HEK293 (cell line): Measurements from ENCODE around the gene SOX5.

Source experiments
- CTCF ChIA-PET: fragments of 350-600 bp; formaldehyde crosslinking; extraction: SDS; loops from one replicate; lab custom pipeline; 2021; ENCODE audit warnings: antibody characterized with exemption; lab: Yijun Ruan, JAX
- POLR2A ChIA-PET: fragments of 300-600 bp; formaldehyde crosslinking; extraction: SDS; loops from one replicate; lab custom pipeline; 2020; ENCODE audit warnings: antibody characterized with exemption, inconsistent platforms; lab: Yijun Ruan, JAX
- H3K27ac ChIP-seq: fragments of 200-500 bp; sonication (Bioruptor generic); 2 replicates; pipeline ENCODE4 v1.5.1; 2014; ENCODE audit warnings: low read depth, low read length, control low read depth, inconsistent platforms; ENCODE audit errors: extremely low read depth
- H3K36me3 ChIP-seq, 2 experiments: fragments of 200-500 bp in 1 of 2; sonication (Bioruptor generic) in 1 of 2; 1 replicate in 1 of 2; 2 replicates in 1 of 2; pipeline ENCODE4 v1.5.1; 2014 to 2017; ENCODE audit warnings: inconsistent platforms in 2 of 2, low read length in 2 of 2; ENCODE audit not compliant: control insufficient read depth in 2 of 2, insufficient read depth in 1 of 2
- H3K4me1 ChIP-seq: fragments of 200-500 bp; sonication (Bioruptor generic); 2 replicates; pipeline ENCODE4 v1.5.1; 2014; ENCODE audit warnings: mild to moderate bottlenecking, low read length, inconsistent platforms; ENCODE audit not compliant: control insufficient read depth, insufficient read depth
- H3K4me3 ChIP-seq: 2 replicates; pipeline ENCODE4 v1.5.1; 2011; ENCODE audit warnings: low read depth, mild to moderate bottlenecking, control low read depth, low read length, moderate library complexity
- H3K9me3 ChIP-seq: fragments of 200-500 bp; sonication (Bioruptor generic); 2 replicates; pipeline ENCODE4 v1.5.1; 2014; ENCODE audit warnings: low read depth, low read length, inconsistent platforms; ENCODE audit not compliant: control insufficient read depth, insufficient read depth
- GLIS2 ChIP-seq: fragments of 450-650 bp; formaldehyde crosslinking; IDR thresholded peaks from 2 replicates; pipeline ENCODE4 v1.5.1; 2016; ENCODE audit warnings: missing biosample characterization, missing genetic modification characterization
- HOXA7 ChIP-seq: sonication (generic); formaldehyde crosslinking; IDR thresholded peaks from 2 replicates; pipeline ENCODE4 v1.8.1; 2022; ENCODE audit warnings: missing genetic modification reagents, borderline replicate concordance
- REPIN1 ChIP-seq: fragments of 450-650 bp; formaldehyde crosslinking; IDR thresholded peaks from 2 replicates; pipeline ENCODE4 v1.5.1; 2017; ENCODE audit warnings: missing biosample characterization, missing genetic modification characterization, low read depth
- YY2 ChIP-seq: fragments of 450-650 bp; formaldehyde crosslinking; IDR thresholded peaks from 2 replicates; pipeline ENCODE4 v1.5.1; 2016; ENCODE audit warnings: missing biosample characterization, missing genetic modification characterization
- ZBTB21 ChIP-seq: fragments of 450-650 bp; formaldehyde crosslinking; IDR thresholded peaks from 2 replicates; pipeline ENCODE4 v1.5.1; 2017; ENCODE audit warnings: missing biosample characterization, missing genetic modification characterization
- ZFP3 ChIP-seq: fragments of 450-650 bp; formaldehyde crosslinking; IDR thresholded peaks from 2 replicates; pipeline ENCODE4 v1.5.1; 2016; ENCODE audit warnings: low read depth, missing biosample characterization, missing genetic modification characterization
- ZFP69B ChIP-seq: fragments of 450-650 bp; formaldehyde crosslinking; IDR thresholded peaks from 2 replicates; pipeline ENCODE4 v1.5.1; 2016; ENCODE audit warnings: missing biosample characterization, missing genetic modification characterization
- ZNF155 ChIP-seq: fragments of 450-650 bp; formaldehyde crosslinking; IDR thresholded peaks from 2 replicates; pipeline ENCODE4 v1.5.1; 2016; ENCODE audit warnings: missing biosample characterization, missing genetic modification characterization
- ZNF16 ChIP-seq: fragments of 450-650 bp; formaldehyde crosslinking; IDR thresholded peaks from 2 replicates; pipeline ENCODE4 v1.5.1; 2016; ENCODE audit warnings: low read depth, missing biosample characterization, missing genetic modification characterization
- ZNF366 ChIP-seq: fragments of 450-650 bp; formaldehyde crosslinking; conservative IDR thresholded peaks from 2 replicates; pipeline ENCODE4 v1.5.1; 2016; ENCODE audit warnings: missing biosample characterization, missing genetic modification characterization
- ZNF530 ChIP-seq: fragments of 450-650 bp; formaldehyde crosslinking; IDR thresholded peaks from 2 replicates; pipeline ENCODE4 v1.5.1; 2016; ENCODE audit warnings: low read depth, missing biosample characterization, missing genetic modification characterization
- ZNF548 ChIP-seq: fragments of 450-650 bp; formaldehyde crosslinking; IDR thresholded peaks from 2 replicates; pipeline ENCODE4 v1.5.1; 2016; ENCODE audit warnings: missing biosample characterization, missing genetic modification characterization
- ZNF610 ChIP-seq: fragments of 450-650 bp; formaldehyde crosslinking; IDR thresholded peaks from 2 replicates; pipeline ENCODE4 v1.5.1; 2016; ENCODE audit warnings: missing biosample characterization, missing genetic modification characterization, borderline replicate concordance
- ZNF664 ChIP-seq: fragments of 450-650 bp; formaldehyde crosslinking; IDR thresholded peaks from 2 replicates; pipeline ENCODE4 v1.5.1; 2016; ENCODE audit warnings: missing biosample characterization, missing genetic modification characterization
- ZNF707 ChIP-seq: fragments of 450-650 bp; formaldehyde crosslinking; IDR thresholded peaks from 2 replicates; pipeline ENCODE4 v1.5.1; 2016; ENCODE audit warnings: missing biosample characterization, missing genetic modification characterization
- TF ChIP-seq, protein P1 (sequence below): fragments of 450-650 bp; formaldehyde crosslinking; IDR thresholded peaks from 2 replicates; pipeline ENCODE4 v1.5.1; 2016; ENCODE audit warnings: missing biosample characterization, missing genetic modification characterization
- TF ChIP-seq, protein P2 (sequence below): fragments of 450-650 bp; formaldehyde crosslinking; IDR thresholded peaks from 2 replicates; pipeline ENCODE4 v1.5.1; 2016; ENCODE audit warnings: missing biosample characterization, missing genetic modification characterization
- TF ChIP-seq, protein P3 (sequence below): fragments of 450-650 bp; formaldehyde crosslinking; IDR thresholded peaks from 2 replicates; pipeline ENCODE4 v1.5.1; 2016; ENCODE audit warnings: missing biosample characterization, missing genetic modification characterization, low read depth
- TF ChIP-seq, protein P4 (sequence below): fragments of 450-650 bp; formaldehyde crosslinking; IDR thresholded peaks from 2 replicates; pipeline ENCODE4 v1.5.1; 2017; ENCODE audit warnings: missing biosample characterization, missing genetic modification characterization

SOX5 gene

DNA sequence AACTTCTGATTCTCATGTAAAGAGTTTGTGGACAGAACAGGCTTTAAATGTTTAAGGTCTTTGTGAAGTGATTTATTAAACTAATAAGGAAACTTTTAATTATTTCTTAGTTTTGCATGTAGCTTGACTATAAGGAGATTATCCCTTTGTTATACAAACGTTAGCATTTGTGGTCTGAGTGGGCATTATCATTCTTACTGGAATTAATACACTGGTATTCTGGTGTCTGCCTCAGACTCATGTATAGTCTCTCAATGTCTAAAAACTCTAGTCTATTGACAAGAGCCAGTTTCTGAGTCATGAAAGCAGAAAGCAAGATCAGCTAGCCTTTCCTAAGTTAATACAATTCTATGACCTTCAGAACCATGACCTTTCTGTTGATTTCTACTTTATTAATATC, 51.3 kb downstream of the SOX5 start:
- H3K4me3 ChIP-seq = no peak overlapping the region
- H3K36me3 ChIP-seq = peaks cover 0 to 3% of the 10 kb centered on the region in 2 experiments; a peak in 1 of 3 replicates
- H3K4me1 ChIP-seq = no peaks in the 10 kb centered on the region
- H3K27ac ChIP-seq = no peak overlapping the region
- H3K9me3 ChIP-seq = no peaks in the 10 kb centered on the region
- TF ChIP-seq HOXA7 (CRISPR knock-in tag) = no peak
- TF ChIP-seq, protein P1, sequence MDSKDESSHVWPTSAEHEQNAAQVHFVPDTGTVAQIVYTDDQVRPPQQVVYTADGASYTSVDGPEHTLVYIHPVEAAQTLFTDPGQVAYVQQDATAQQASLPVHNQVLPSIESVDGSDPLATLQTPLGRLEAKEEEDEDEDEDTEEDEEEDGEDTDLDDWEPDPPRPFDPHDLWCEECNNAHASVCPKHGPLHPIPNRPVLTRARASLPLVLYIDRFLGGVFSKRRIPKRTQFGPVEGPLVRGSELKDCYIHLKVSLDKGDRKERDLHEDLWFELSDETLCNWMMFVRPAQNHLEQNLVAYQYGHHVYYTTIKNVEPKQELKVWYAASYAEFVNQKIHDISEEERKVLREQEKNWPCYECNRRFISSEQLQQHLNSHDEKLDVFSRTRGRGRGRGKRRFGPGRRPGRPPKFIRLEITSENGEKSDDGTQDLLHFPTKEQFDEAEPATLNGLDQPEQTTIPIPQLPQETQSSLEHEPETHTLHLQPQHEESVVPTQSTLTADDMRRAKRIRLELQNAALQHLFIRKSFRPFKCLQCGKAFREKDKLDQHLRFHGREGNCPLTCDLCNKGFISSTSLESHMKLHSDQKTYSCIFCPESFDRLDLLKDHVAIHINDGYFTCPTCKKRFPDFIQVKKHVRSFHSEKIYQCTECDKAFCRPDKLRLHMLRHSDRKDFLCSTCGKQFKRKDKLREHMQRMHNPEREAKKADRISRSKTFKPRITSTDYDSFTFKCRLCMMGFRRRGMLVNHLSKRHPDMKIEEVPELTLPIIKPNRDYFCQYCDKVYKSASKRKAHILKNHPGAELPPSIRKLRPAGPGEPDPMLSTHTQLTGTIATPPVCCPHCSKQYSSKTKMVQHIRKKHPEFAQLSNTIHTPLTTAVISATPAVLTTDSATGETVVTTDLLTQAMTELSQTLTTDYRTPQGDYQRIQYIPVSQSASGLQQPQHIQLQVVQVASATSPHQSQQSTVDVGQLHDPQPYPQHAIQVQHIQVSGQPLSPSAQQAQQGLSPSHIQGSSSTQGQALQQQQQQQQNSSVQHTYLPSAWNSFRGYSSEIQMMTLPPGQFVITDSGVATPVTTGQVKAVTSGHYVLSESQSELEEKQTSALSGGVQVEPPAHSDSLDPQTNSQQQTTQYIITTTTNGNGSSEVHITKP (tag by site-specific recombination) = no peak
- TF ChIP-seq ZNF610 = no peak
- TF ChIP-seq, protein P2, sequence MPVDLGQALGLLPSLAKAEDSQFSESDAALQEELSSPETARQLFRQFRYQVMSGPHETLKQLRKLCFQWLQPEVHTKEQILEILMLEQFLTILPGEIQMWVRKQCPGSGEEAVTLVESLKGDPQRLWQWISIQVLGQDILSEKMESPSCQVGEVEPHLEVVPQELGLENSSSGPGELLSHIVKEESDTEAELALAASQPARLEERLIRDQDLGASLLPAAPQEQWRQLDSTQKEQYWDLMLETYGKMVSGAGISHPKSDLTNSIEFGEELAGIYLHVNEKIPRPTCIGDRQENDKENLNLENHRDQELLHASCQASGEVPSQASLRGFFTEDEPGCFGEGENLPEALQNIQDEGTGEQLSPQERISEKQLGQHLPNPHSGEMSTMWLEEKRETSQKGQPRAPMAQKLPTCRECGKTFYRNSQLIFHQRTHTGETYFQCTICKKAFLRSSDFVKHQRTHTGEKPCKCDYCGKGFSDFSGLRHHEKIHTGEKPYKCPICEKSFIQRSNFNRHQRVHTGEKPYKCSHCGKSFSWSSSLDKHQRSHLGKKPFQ = no peak
- no peak for TF ChIP-seq ZNF707 (tag by site-specific recombination)
- TF ChIP-seq ZNF664 (tag by site-specific recombination) = no peak
- no peak for TF ChIP-seq REPIN1 (tag by site-specific recombination)
- no peak for TF ChIP-seq ZFP69B (tag by site-specific recombination)
- no peak for TF ChIP-seq ZBTB21 (tag by site-specific recombination)
- no peak for TF ChIP-seq ZNF155 (tag by site-specific recombination)
- TF ChIP-seq ZNF16 (tag by site-specific recombination) = no peak
- TF ChIP-seq GLIS2 (tag by site-specific recombination) = no peak
- TF ChIP-seq YY2 = no peak
- no peak for TF ChIP-seq ZFP3
- ChIA-PET POLR2A (no interaction called here), CTCF (no interaction called here)

DNA sequence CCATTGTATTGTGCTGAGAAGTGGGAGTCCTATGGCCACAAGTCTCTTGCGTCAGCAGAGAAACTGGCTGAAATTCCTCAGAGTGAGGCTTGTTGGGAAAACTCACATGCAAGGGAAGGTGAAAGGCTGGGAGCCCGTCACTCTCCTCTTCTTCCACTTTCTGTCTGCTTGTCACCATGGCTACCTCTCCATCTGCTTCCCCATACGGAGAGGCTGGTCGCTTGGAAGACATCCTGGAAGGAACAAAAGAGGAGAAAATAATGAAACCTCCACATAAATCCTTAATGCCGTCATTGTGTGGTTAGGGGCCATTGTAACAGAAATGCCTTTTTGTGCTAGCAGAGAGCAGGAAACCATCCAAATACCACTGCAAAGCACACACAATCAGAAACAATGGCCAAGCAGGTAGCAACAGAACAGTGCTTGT, 53.7 kb downstream of the SOX5 start:
- Histone ChIP-seq H3K27ac (no peak overlapping the region), H3K4me3 (no peak overlapping the region), H3K9me3 (no peaks in the 10 kb centered on the region), H3K4me1 (no peaks in the 10 kb centered on the region), H3K36me3 (peaks cover 0 to 3% of the 10 kb centered on the region in 2 experiments; a peak in 1 of 3 replicates)
- ChIA-PET POLR2A (interaction anchor here (0.7 kb wide), 1 partner anchor 454 kb away, joined by 7 read pairs; no protein-coding TSS in a partner anchor), CTCF (interaction anchor here (0.5 kb wide), 1 partner anchor 10 kb away, joined by 3 read pairs; no protein-coding TSS in a partner anchor)
- TF ChIP-seq, protein P3, sequence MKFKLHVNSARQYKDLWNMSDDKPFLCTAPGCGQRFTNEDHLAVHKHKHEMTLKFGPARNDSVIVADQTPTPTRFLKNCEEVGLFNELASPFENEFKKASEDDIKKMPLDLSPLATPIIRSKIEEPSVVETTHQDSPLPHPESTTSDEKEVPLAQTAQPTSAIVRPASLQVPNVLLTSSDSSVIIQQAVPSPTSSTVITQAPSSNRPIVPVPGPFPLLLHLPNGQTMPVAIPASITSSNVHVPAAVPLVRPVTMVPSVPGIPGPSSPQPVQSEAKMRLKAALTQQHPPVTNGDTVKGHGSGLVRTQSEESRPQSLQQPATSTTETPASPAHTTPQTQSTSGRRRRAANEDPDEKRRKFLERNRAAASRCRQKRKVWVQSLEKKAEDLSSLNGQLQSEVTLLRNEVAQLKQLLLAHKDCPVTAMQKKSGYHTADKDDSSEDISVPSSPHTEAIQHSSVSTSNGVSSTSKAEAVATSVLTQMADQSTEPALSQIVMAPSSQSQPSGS = no peak
- TF ChIP-seq ZNF530 (tag by site-specific recombination) = no peak
- no peak for TF ChIP-seq ZNF366 (tag by site-specific recombination)
- TF ChIP-seq ZNF548 = no peak
- TF ChIP-seq, protein P4, sequence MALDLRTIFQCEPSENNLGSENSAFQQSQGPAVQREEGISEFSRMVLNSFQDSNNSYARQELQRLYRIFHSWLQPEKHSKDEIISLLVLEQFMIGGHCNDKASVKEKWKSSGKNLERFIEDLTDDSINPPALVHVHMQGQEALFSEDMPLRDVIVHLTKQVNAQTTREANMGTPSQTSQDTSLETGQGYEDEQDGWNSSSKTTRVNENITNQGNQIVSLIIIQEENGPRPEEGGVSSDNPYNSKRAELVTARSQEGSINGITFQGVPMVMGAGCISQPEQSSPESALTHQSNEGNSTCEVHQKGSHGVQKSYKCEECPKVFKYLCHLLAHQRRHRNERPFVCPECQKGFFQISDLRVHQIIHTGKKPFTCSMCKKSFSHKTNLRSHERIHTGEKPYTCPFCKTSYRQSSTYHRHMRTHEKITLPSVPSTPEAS (tag by site-specific recombination) = no peak
